ENCODE results near the gene PRDM15.

GRCh38 chr21:41875086-41875485 is 4.1 kb downstream of the PRDM15 start:
- no peak for TF ChIP-seq EZH2phosphoT487 (IDR thresholded peaks at IDR 0.05; ENCODE audit: borderline replicate concordance, low read depth, low read length)
- no peak for TF ChIP-seq CTCF (conservative IDR thresholded peaks at IDR 0.05; ENCODE audit: low read length)
